K562 (cell line): ENCODE data around the gene ZSWIM8. TPM values are rescaled to one million over a fixed set of nuclear protein-coding genes. Genes with fewer than 3 reads are reported as not detected.
A peak's percentile ranks its signal among the peaks of the same experiment; 100 is the strongest.

ENCODE experiments used
- ETV1 ChIP-seq: fragments of 450-650 bp; conservative IDR thresholded peaks from 2 replicates; pipeline ENCODE4 v1.6.1; 2016; ENCODE audit warnings: missing genetic modification characterization, control low read depth, low read depth, missing compliant biosample characterization
- EZH2 ChIP-seq: IDR thresholded peaks from 2 replicates; pipeline ENCODE4 v1.6.1; 2012; ENCODE audit warnings: low read depth, mild to moderate bottlenecking, inconsistent platforms, low read length, borderline replicate concordance
- HDAC1 ChIP-seq, 2 experiments: fragments of 450-650 bp; IDR thresholded peaks; 2 replicates each; pipeline ENCODE4 v1.6.1; 2016 to 2017; ENCODE audit warnings: inconsistent platforms in 1 of 2, mild to moderate bottlenecking in 1 of 2, moderate library complexity in 1 of 2
- HEY1 ChIP-seq: fragments of 250-450 bp; sonication (Bioruptor Pico); IDR thresholded peaks from 2 replicates; pipeline ENCODE4 v1.5.0; 2020; ENCODE audit warnings: mild to moderate bottlenecking, moderate library complexity, borderline replicate concordance
- HMGN3 ChIP-seq: IDR thresholded peaks from 2 replicates; pipeline ENCODE4 v1.6.1; 2011; ENCODE audit warnings: borderline replicate concordance, low read depth, mild to moderate bottlenecking, mixed read lengths, low read length; ENCODE audit not compliant: insufficient read length; ENCODE audit errors: extremely low read depth
- HOMEZ ChIP-seq: fragments of 250-450 bp; sonication (Bioruptor Pico); IDR thresholded peaks from 2 replicates; pipeline ENCODE4 v1.4.0; 2020; ENCODE audit warnings: mild to moderate bottlenecking, moderate library complexity
- MEIS2 ChIP-seq: fragments of 450-650 bp; IDR thresholded peaks from 2 replicates; pipeline ENCODE4 v1.6.1; 2014; ENCODE audit warnings: mild to moderate bottlenecking; ENCODE audit not compliant: partially characterized antibody
- NONO ChIP-seq, 2 experiments: fragments of 200-400 bp in 1 of 2; fragments of 450-650 bp in 1 of 2; formaldehyde crosslinking in 1 of 2; IDR thresholded peaks; 2 replicates each; pipeline ENCODE4 v1.6.1; 2017; ENCODE audit warnings: low read depth in 2 of 2, mild to moderate bottlenecking in 2 of 2, moderate library complexity in 2 of 2, low read length in 1 of 2
- POLR2B ChIP-seq: fragments of 450-650 bp; IDR thresholded peaks from 2 replicates; pipeline ENCODE4 v1.6.1; 2018; ENCODE audit warnings: low read depth; ENCODE audit not compliant: partially characterized antibody
- RHOXF2B ChIP-seq: fragments of 250-450 bp; sonication (Bioruptor Pico); conservative IDR thresholded peaks from 2 replicates; pipeline ENCODE4 v1.5.1; 2021
- SAFB ChIP-seq: fragments of 200-400 bp; formaldehyde crosslinking; IDR thresholded peaks from 2 replicates; pipeline ENCODE4 v1.6.1; 2017; ENCODE audit warnings: low read depth, low read length, borderline replicate concordance
- ZC3H8 ChIP-seq: fragments of 450-650 bp; IDR thresholded peaks from 2 replicates; pipeline ENCODE4 v1.6.1; 2017
- ZNF277 ChIP-seq: fragments of 250-450 bp; sonication (Bioruptor Pico); IDR thresholded peaks from 2 replicates; pipeline ENCODE4 v1.8.0; 2022; ENCODE audit warnings: inconsistent platforms, mild to moderate bottlenecking, moderate library complexity, borderline replicate concordance
- ZNF280A ChIP-seq: fragments of 450-650 bp; IDR thresholded peaks from 2 replicates; pipeline ENCODE4 v1.6.1; 2018; ENCODE audit warnings: mild to moderate bottlenecking, low read depth; ENCODE audit not compliant: partially characterized antibody
- polyA plus RNA-seq, 8 experiments: library from polyadenylated mRNA; depleted of rRNA in 4 of 8; stranded (reverse) in 5 of 8; unstranded in 3 of 8; fragments of >200 nt; fragmentation: Nextera tagmentation in 2 of 8; fragmentation: Illumina TruSeq in 1 of 8; extraction: Ambion mirVana in 2 of 8; extraction: Trizol in 1 of 8; gene quantifications; 2 replicates each; pipeline versions ENCODE4 v1.2.1 to v1.2.3, GENCODE V29; 2011 to 2014; ENCODE audit warnings: inconsistent platforms in 1 of 8, missing spikeins in 1 of 8
- total RNA-seq, 7 experiments: library from RNA; depleted of rRNA in 6 of 7; stranded (reverse); fragments of >200 nt in 6 of 7; fragmentation: Illumina TruSeq in 2 of 7; extraction: Trizol in 2 of 7; gene quantifications; 2 replicates each; pipeline versions ENCODE4 v1.2.1 to v1.2.3, GENCODE V29; 2011 to 2021; ENCODE audit warnings: low replicate concordance in 1 of 7
- TF ChIP-seq, protein P1 (sequence below): fragments of 250-450 bp; sonication (Bioruptor Pico); IDR thresholded peaks from 2 replicates; pipeline ENCODE4 v1.4.0; 2020

Gene ZSWIM8
- total and polyA plus RNA-seq, 9 of the 15 experiments (the other 6 are each of a cell fraction or from before 2014, with no cell fraction given): 5.6 to 47.8 (median 26.7) TPM

- TF ChIP-seq, protein P1, sequence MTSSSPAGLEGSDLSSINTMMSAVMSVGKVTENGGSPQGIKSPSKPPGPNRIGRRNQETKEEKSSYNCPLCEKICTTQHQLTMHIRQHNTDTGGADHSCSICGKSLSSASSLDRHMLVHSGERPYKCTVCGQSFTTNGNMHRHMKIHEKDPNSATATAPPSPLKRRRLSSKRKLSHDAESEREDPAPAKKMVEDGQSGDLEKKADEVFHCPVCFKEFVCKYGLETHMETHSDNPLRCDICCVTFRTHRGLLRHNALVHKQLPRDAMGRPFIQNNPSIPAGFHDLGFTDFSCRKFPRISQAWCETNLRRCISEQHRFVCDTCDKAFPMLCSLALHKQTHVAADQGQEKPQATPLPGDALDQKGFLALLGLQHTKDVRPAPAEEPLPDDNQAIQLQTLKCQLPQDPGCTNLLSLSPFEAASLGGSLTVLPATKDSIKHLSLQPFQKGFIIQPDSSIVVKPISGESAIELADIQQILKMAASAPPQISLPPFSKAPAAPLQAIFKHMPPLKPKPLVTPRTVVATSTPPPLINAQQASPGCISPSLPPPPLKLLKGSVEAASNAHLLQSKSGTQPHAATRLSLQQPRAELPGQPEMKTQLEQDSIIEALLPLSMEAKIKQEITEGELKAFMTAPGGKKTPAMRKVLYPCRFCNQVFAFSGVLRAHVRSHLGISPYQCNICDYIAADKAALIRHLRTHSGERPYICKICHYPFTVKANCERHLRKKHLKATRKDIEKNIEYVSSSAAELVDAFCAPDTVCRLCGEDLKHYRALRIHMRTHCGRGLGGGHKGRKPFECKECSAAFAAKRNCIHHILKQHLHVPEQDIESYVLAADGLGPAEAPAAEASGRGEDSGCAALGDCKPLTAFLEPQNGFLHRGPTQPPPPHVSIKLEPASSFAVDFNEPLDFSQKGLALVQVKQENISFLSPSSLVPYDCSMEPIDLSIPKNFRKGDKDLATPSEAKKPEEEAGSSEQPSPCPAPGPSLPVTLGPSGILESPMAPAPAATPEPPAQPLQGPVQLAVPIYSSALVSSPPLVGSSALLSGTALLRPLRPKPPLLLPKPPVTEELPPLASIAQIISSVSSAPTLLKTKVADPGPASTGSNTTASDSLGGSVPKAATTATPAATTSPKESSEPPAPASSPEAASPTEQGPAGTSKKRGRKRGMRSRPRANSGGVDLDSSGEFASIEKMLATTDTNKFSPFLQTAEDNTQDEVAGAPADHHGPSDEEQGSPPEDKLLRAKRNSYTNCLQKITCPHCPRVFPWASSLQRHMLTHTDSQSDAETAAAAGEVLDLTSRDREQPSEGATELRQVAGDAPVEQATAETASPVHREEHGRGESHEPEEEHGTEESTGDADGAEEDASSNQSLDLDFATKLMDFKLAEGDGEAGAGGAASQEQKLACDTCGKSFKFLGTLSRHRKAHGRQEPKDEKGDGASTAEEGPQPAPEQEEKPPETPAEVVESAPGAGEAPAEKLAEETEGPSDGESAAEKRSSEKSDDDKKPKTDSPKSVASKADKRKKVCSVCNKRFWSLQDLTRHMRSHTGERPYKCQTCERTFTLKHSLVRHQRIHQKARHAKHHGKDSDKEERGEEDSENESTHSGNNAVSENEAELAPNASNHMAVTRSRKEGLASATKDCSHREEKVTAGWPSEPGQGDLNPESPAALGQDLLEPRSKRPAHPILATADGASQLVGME: no peak
- TF ChIP-seq HDAC1 (IDR thresholded peaks at IDR 0.05) (peak; percentile 50 to 99; a peak in 3 of 4 replicates), ETV1 (tag) (peak; percentile 94), HOMEZ (CRISPR knock-in tag) (0 out of 2 replicates have a peak, but pooled peaks have one; percentile 11), SAFB (peak; percentile 78; the same call in 1 of the 2 replicates), ZC3H8 (no peak), MEIS2 (peak; percentile 27), EZH2 (no peak), NONO (IDR thresholded peaks at IDR 0.05; ENCODE audit: low read depth in 2 of 2, low read length in 1 of 2) (peak in 1 of 2 experiments; percentile 27; a peak in 1 of 4 replicates), ZNF277 (CRISPR knock-in tag) (no peak), HMGN3 (peak; percentile 42), ZNF280A (no peak), HEY1 (CRISPR knock-in tag) (no peak), RHOXF2B (no peak), POLR2B (peak; percentile 80)
These were observed at the start of gene ZSWIM8 (continued) for GRCh38 chr10:73785211-73785720.
